A549 treated with Hydrocortisone at 1 μM for 4 hours (cell line): ENCODE results near the gene TTLL11. TPM values are rescaled to one million over a fixed set of nuclear protein-coding genes. Genes with fewer than 3 reads are reported as not detected.

Experiments
- total RNA-seq: library from RNA; stranded (reverse); fragments of 200-300 nt; extraction: Qiagen RNA extraction; gene quantifications from 5 replicates; pipeline ENCODE4 v1.2.3, GENCODE V29; 2022

The TTLL11 gene, protein sequence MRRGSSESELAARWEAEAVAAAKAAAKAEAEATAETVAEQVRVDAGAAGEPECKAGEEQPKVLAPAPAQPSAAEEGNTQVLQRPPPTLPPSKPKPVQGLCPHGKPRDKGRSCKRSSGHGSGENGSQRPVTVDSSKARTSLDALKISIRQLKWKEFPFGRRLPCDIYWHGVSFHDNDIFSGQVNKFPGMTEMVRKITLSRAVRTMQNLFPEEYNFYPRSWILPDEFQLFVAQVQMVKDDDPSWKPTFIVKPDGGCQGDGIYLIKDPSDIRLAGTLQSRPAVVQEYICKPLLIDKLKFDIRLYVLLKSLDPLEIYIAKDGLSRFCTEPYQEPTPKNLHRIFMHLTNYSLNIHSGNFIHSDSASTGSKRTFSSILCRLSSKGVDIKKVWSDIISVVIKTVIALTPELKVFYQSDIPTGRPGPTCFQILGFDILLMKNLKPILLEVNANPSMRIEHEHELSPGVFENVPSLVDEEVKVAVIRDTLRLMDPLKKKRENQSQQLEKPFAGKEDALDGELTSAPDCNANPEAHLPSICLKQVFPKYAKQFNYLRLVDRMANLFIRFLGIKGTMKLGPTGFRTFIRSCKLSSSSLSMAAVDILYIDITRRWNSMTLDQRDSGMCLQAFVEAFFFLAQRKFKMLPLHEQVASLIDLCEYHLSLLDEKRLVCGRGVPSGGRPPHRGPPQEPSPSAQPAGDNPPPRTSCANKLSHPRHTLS
- 4.1 to 5.4 TPM (median 4.9 TPM) in 5 replicates for total RNA-seq

DNA sequence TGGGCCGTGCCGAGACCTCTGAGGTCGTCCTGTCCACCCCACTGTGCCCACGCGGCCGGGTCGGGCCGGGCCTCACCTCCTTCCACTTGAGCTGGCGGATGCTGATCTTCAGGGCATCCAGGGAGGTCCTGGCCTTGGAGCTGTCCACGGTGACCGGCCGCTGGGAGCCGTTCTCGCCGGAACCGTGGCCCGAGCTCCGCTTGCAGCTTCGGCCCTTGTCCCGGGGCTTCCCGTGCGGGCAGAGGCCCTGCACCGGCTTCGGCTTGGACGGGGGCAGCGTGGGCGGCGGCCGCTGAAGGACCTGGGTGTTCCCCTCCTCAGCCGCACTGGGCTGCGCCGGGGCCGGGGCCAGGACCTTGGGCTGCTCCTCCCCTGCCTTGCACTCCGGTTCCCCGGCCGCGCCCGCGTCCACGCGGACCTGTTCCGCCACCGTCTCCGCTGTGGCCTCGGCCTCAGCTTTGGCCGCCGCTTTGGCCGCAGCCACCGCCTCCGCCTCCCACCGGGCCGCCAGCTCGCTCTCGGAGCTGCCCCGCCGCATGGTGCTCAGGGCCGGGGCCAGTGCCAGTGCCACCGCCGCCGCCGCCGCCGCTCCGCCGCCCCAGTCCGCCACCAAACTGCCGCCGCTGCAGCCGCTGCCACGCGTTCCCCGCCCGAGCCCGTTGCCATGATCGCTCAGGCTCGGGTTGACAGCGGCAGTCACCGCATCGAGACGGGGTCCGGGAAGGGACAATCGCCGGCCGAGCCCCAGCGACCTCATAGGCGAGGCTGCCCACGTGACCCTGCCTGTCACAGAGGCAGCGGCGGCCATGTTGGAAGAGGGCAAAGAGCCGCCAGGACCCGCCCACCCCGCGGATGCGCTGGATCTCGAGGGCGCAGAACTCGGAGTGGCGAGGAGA is at the start of gene TTLL11:
TSS of gene TTLL11 (minus strand) at position 698 of the 896 bp plus-strand sequence. CDS start at position 538, 160 bp downstream.

Other genes with a start within 250 kb of the TTLL11 start
- 105 to 126 TPM (median 117 TPM) in 5 replicates for gene NDUFA8, start 66.5 kb upstream of the TTLL11 start, total RNA-seq
- not detected in 5 replicates for gene MORN5, start 66.6 kb upstream of the TTLL11 start, total RNA-seq
- 2.4 to 3.2 TPM (median 2.6 TPM) in 5 replicates for gene LHX6, start 135.6 kb upstream of the TTLL11 start, total RNA-seq
- 12.8 to 25.3 TPM (median 22.4 TPM) in 5 replicates for gene RBM18, start 171.5 kb upstream of the TTLL11 start, total RNA-seq
- 61.5 to 76.3 TPM (median 69.0 TPM) in 5 replicates for gene MRRF, start 171.6 kb upstream of the TTLL11 start, total RNA-seq